H1 (cell line): ENCODE data around the gene RBM17.

Experiments used
- BCL11A ChIP-seq, 2 experiments: IDR thresholded peaks; one replicate each; pipeline ENCODE4 v1.6.1; 2011; ENCODE audit warnings: low read depth in 2 of 2, low read length in 2 of 2, mild to moderate bottlenecking in 2 of 2
- CHD2 ChIP-seq: IDR thresholded peaks from 2 replicates; pipeline ENCODE4 v1.6.1; 2012; ENCODE audit warnings: low read length, improper control_type of control experiment
- EP300 ChIP-seq, 2 experiments: IDR thresholded peaks; 1 replicate in 1 of 2; 2 replicates in 1 of 2; pipeline ENCODE4 v1.6.1; 2011 to 2012; ENCODE audit warnings: low read depth in 2 of 2, low read length in 2 of 2, mild to moderate bottlenecking in 2 of 2, borderline replicate concordance in 1 of 2, inconsistent platforms in 1 of 2, moderate library complexity in 1 of 2
- EZH2 ChIP-seq: fragments of 200-600 bp; sonication (generic); IDR thresholded peaks from 2 replicates; pipeline ENCODE4 v1.7.1; 2012; ENCODE audit warnings: low read depth, mild to moderate bottlenecking, moderate library complexity, low read length, inconsistent platforms; ENCODE audit not compliant: severe bottlenecking
- GABPA ChIP-seq: IDR thresholded peaks from 2 replicates; pipeline ENCODE4 v1.6.1; 2011; ENCODE audit warnings: mild to moderate bottlenecking, low read length, moderate library complexity, borderline replicate concordance; ENCODE audit not compliant: insufficient read depth
- PHF8 ChIP-seq: fragments of 200-600 bp; sonication (generic); conservative IDR thresholded peaks from 2 replicates; pipeline ENCODE4 v1.7.1; 2012; ENCODE audit warnings: low read depth, mild to moderate bottlenecking, inconsistent platforms, low read length, moderate library complexity
- POLR2A ChIP-seq, 2 experiments: IDR thresholded peaks; 1 replicate in 1 of 2; 2 replicates in 1 of 2; pipeline ENCODE4 v1.6.1; 2011; ENCODE audit warnings: low read depth in 2 of 2, low read length in 2 of 2, mild to moderate bottlenecking in 2 of 2; ENCODE audit errors: control extremely low read depth in 1 of 2
- POLR2AphosphoS5 ChIP-seq: IDR thresholded peaks from 2 replicates; pipeline ENCODE4 v1.6.1; 2011; ENCODE audit warnings: low read depth, low read length
- SIN3A ChIP-seq, 2 experiments: IDR thresholded peaks in 1 of 2; conservative IDR thresholded peaks in 1 of 2; 2 replicates each; pipeline ENCODE4 v1.6.1; 2011 to 2012; ENCODE audit warnings: low read length in 2 of 2, improper control_type of control experiment in 1 of 2, low read depth in 1 of 2, mild to moderate bottlenecking in 1 of 2
- SP1 ChIP-seq: IDR thresholded peaks from 2 replicates; pipeline ENCODE4 v1.6.1; 2011; ENCODE audit warnings: low read depth, low read length
- YY1 ChIP-seq: IDR thresholded peaks from 2 replicates; pipeline ENCODE4 v1.6.1; 2011; ENCODE audit warnings: low read depth, mild to moderate bottlenecking, low read length
- ZNF274 ChIP-seq: IDR thresholded peaks from 2 replicates; pipeline ENCODE4 v1.7.0; 2012; ENCODE audit warnings: low read length, borderline replicate concordance; ENCODE audit errors: extremely low read depth
- TF ChIP-seq, protein P1 (sequence below), 3 experiments: IDR thresholded peaks; 1 replicate in 2 of 3; 2 replicates in 1 of 3; pipeline versions ENCODE4 v1.5.1 to v1.6.1; 2011; ENCODE audit warnings: low read length in 3 of 3, mild to moderate bottlenecking in 3 of 3, inconsistent platforms in 2 of 3, low read depth in 1 of 3, moderate library complexity in 1 of 3; ENCODE audit not compliant: insufficient read depth in 1 of 3; ENCODE audit errors: control extremely low read depth in 1 of 3

DNA sequence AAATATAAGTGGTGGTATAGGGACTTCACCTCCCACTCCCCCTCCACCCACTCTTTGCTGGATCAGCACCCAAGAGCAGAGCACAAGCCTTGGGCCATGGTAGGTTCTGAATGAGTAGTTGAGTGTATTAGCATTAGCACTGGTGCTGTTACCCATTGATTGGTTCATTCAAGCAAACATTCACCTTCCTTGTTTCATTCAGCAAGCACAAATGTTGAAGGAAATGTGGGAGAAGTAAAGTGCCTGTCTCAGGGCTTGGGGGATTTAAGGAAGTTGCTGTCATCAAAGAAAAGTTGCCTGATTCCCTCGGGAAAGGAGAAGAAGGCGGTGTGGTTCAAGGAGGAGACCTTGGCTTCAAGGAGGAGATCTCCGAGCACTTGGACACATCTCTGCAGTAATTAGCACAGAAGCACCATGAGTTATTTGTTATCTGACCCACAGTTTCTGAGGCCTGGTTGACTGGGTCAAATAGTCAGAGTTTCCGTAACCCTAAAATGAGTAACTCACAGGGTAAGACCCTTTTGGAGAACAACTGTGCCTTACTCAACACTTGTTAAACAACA lies 44.0 kb upstream of the RBM17 start:
- TF ChIP-seq, protein P1, sequence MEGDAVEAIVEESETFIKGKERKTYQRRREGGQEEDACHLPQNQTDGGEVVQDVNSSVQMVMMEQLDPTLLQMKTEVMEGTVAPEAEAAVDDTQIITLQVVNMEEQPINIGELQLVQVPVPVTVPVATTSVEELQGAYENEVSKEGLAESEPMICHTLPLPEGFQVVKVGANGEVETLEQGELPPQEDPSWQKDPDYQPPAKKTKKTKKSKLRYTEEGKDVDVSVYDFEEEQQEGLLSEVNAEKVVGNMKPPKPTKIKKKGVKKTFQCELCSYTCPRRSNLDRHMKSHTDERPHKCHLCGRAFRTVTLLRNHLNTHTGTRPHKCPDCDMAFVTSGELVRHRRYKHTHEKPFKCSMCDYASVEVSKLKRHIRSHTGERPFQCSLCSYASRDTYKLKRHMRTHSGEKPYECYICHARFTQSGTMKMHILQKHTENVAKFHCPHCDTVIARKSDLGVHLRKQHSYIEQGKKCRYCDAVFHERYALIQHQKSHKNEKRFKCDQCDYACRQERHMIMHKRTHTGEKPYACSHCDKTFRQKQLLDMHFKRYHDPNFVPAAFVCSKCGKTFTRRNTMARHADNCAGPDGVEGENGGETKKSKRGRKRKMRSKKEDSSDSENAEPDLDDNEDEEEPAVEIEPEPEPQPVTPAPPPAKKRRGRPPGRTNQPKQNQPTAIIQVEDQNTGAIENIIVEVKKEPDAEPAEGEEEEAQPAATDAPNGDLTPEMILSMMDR (IDR thresholded peaks at IDR 0.05; ENCODE audit: control extremely low read depth in 1 of 3, insufficient read depth in 1 of 3, low read depth in 1 of 3, low read length in 3 of 3) = no peak
- TF ChIP-seq EZH2 = no peak
- TF ChIP-seq EP300 (IDR thresholded peaks at IDR 0.05; ENCODE audit: borderline replicate concordance in 1 of 2, low read depth in 2 of 2, low read length in 2 of 2) = no peak
- no peak for TF ChIP-seq YY1
- no peak for TF ChIP-seq SP1
- TF ChIP-seq ZNF274 = no peak
- TF ChIP-seq POLR2AphosphoS5 = no peak
- TF ChIP-seq BCL11A (IDR thresholded peaks at IDR 0.05; ENCODE audit: low read depth in 2 of 2, low read length in 2 of 2) = no peak
- TF ChIP-seq SIN3A (conservative IDR thresholded peaks at IDR 0.05 in 1 of 2, IDR thresholded peaks at IDR 0.05 in 1 of 2; ENCODE audit: low read depth in 1 of 2, low read length in 2 of 2) = no peak
- TF ChIP-seq CHD2 = no peak
- no peak for TF ChIP-seq POLR2A (IDR thresholded peaks at IDR 0.05; ENCODE audit: control extremely low read depth in 1 of 2, low read depth in 2 of 2, low read length in 2 of 2)
- TF ChIP-seq GABPA = no peak
- no peak for TF ChIP-seq PHF8
